Heart left ventricle (tissue), 13 donors: Measurements from ENCODE around the gene SORT1.

Experiments used
- CTCF ChIP-seq, 12 donors: fragments of 200-600 bp; sonication (generic) in 4 of 12; IDR thresholded peaks; one replicate each; pipeline versions ENCODE4 v1.5.0 to v1.8.0; 2018 to 2022; ENCODE audit warnings: antibody characterized with exemption in 12 of 12, mild to moderate bottlenecking in 5 of 12
- POLR2A ChIP-seq, 2 donors: fragments of 450-650 bp; IDR thresholded peaks; one replicate each; pipeline ENCODE4 v1.6.1; 2017; ENCODE audit warnings: antibody characterized with exemption in 2 of 2, mild to moderate bottlenecking in 2 of 2, moderate library complexity in 2 of 2
- donor health status: ischemic (EF 13 %, LVEDD 7.1; RV severe dilation, severe dysfunction).
- donor health status: DM: no; HTN: yes; CAD: no.
- donor health status: DM: no; HTN: no; CAD: no.
- donor health status: ischemic (EF 25% LVEDD 6.9; RV normal size, moderate dysfunction).
- donor health status: ischemic (EF 25% LVEDD 5.7; RV mildly dilated, moderate dysfunction).
- donor health status: ischemic (EF 35%, LVEDD 5.7; RV mildly dilated, moderate dysfunction).
- donor health status: nonischemic (EF 11% LVEDD 7.7; RV severe dilation, severe dysfunction).
- donor health status: DM: yes; HTN: yes; CAD: no.
- donor health status: PGD.
- donor health status: ischemic (EF 29% LVEDD 5.4; RV normal size, mild dysfunction).
- donor health status: nonischemic (EF 23%, LVEDD 6.1; RV moderate dilation, normal function).

GRCh38 chr1:109280862-109281261 is 116.9 kb downstream of the SORT1 start:
- no peak for TF ChIP-seq POLR2A (IDR thresholded peaks at IDR 0.05)
- TF ChIP-seq CTCF (IDR thresholded peaks at IDR 0.05) = no peak
